Right cardiac atrium (tissue), 5 donors: ENCODE results near the gene CBX8. TPM values are rescaled to one million over a fixed set of nuclear protein-coding genes. Genes with fewer than 3 reads are reported as not detected.
A peak's percentile ranks its signal among the peaks of the same experiment; 100 is the strongest.

Experiments
- ATAC-seq, 2 donors: fragments of 200-7000 bp; cut with Tn5 transposase; one replicate each; pipeline versions ENCODE4 v1.8.0 to v1.9.1; 2020; ENCODE audit warnings: moderate library complexity in 2 of 2, mild to moderate bottlenecking in 1 of 2
- DNase-seq, 3 donors: peaks; one replicate each; pipeline ENCODE4 v3.0.0-alpha.2; 2020
- H3K27ac ChIP-seq: one replicate; pipeline ENCODE4 v1.5.1; 2013; ENCODE audit warnings: mild to moderate bottlenecking, low read length, control low read depth, moderate library complexity
- H3K27me3 ChIP-seq: one replicate; pipeline ENCODE4 v1.6.1; 2013; ENCODE audit not compliant: control insufficient read depth, insufficient read depth
- H3K4me1 ChIP-seq: one replicate; pipeline ENCODE4 v1.6.1; 2013; ENCODE audit warnings: low read length; ENCODE audit not compliant: control insufficient read depth, insufficient read depth
- H3K4me3 ChIP-seq: one replicate; pipeline ENCODE4 v1.5.1; 2013; ENCODE audit warnings: low read length, control low read depth
- H3K9me3 ChIP-seq: one replicate; pipeline ENCODE4 v1.6.1; 2013; ENCODE audit warnings: low read length; ENCODE audit not compliant: control insufficient read depth
- WGBS: extraction: QIAGEN DNeasy Blood & Tissue Kit; methylation state at CpG from one replicate; pipeline ENCODE4 v1.1.7; 2013; 5-methylcytosine and 5-hydroxymethylcytosine counted together
- intact Hi-C, 4 donors: fragments of 100-400 bp; cut with DNase I; formaldehyde crosslinking; loops; one replicate each; pipeline versions ENCODE4 v1.11.0 to v1.14.0; 2022 to 2023
- polyA plus RNA-seq: library from polyadenylated mRNA; stranded (reverse); fragments of 200-250 nt; gene quantifications from one replicate; pipeline ENCODE4 v1.2.3, GENCODE V29; 2013
- total RNA-seq, 4 donors: library from RNA; stranded (reverse); fragmentation: NEBNext Ultra II Directional; extraction: Animal tissue kit (Norgen Biotek cat#: 25700); gene quantifications; one replicate each; pipeline ENCODE4 v1.2.1, GENCODE V29; 2021
- donor health status: healthy with polysubstance abuse.
- donor health status: DM: no; HTN: yes; CAD: no.
- donor health status: DM: no; HTN: no; CAD: no.
- donor health status: DM: no; HTN: yes; CAD: no; lungs with severe emphysema.
- donor health status: DM: yes; HTN: yes; CAD: no.

CBX8 gene
- total and polyA plus RNA-seq, 5 donors, result 2.4 to 7.3 (median 4.7) TPM

GRCh38 chr17:79781736-79782575, 14.9 kb downstream of the CBX8 start:
- Histone ChIP-seq H3K27me3 (no peaks in the 10 kb centered on the region), H3K4me1 (no peaks in the 10 kb centered on the region), H3K4me3 (no peak overlapping the region), H3K27ac (no peak overlapping the region), H3K9me3 (no peaks in the 10 kb centered on the region)
- intact Hi-C loops, result loop anchor here in 3 of 4 donors (10.0 kb wide), 2 partner anchors 133 to 203 kb away; no protein-coding TSS in a partner anchor
- ATAC-seq (no peak), DNase-seq (peak in 1 of 3 donors; percentile 52)
- WGBS, result 72% methylated on average over 27 of the region's 27 CpGs

DNA sequence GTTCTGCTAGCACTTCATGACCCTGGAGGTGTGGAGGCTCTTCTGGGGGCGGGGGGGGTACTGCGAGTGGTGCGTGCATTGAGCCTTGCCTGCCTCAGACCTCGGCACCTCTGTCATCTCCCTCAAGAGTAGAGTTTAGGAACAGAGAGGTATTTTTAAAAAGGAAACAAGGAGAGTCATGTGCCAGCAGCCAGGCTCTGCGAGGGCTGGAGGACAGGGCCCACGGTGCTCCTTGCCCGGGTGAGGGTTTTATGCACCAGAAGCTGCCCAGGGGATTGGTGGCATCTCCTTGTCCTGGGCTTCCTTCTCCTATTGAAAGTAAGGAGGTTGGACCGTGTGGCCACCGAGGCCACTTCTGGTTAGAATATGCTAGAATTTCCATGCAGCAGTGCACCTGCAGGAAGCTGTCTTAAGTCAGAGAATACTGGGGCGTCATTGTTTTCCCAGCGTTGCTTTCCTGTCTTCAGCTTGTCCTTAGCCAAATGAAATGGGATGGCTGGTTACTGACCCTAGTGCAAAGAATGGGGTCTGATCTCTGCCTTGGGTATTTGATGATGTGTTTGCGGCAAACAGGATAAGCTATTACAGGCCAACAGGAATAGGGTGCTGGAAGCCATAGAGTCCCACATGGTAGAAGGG, 15.7 kb downstream of the CBX8 start:
- H3K27me3 ChIP-seq, result no peaks in the 10 kb centered on the region
- no peaks in the 10 kb centered on the region for H3K4me1 ChIP-seq

GRCh38 chr17:79779661-79780365, 17.1 kb downstream of the CBX8 start:
- no peak for ATAC-seq
- intact Hi-C loops, result loop anchor here in 3 of 4 donors (10.0 kb wide), 2 partner anchors 135 to 205 kb away; no protein-coding TSS in a partner anchor

More for the DNA sequence above, 15.7 kb downstream of the CBX8 start:
- intact Hi-C loops, result loop anchor here in 3 of 4 donors (10.0 kb wide), 2 partner anchors 134 to 204 kb away; no protein-coding TSS in a partner anchor
- Histone ChIP-seq H3K9me3 (no peaks in the 10 kb centered on the region), H3K27ac (no peak overlapping the region), H3K4me3 (no peak overlapping the region)
- ATAC-seq (no peak), DNase-seq (no peak)
- 71% methylated on average over 12 of the region's 12 CpGs for WGBS

GRCh38 chr17:79779084-79779529, 17.8 kb downstream of the CBX8 start:
- Histone ChIP-seq H3K4me1 (no peaks in the 10 kb centered on the region), H3K9me3 (no peaks in the 10 kb centered on the region), H3K27me3 (no peaks in the 10 kb centered on the region), H3K27ac (no peak overlapping the region), H3K4me3 (peak overlapping the region; percentile 87)
- peak in 1 of 3 donors; percentile 16 for DNase-seq
- 26% methylated on average over 17 of the region's 17 CpGs for WGBS
- peak; percentile 3 to 4 for ATAC-seq
- intact Hi-C loops, result no loop called here

More at GRCh38 chr17:79779661-79780365, 17.1 kb downstream of the CBX8 start:
- 87% methylated on average over 10 of the region's 10 CpGs for WGBS
- Histone ChIP-seq H3K4me1 (no peaks in the 10 kb centered on the region), H3K4me3 (no peak overlapping the region), H3K9me3 (no peaks in the 10 kb centered on the region), H3K27me3 (no peaks in the 10 kb centered on the region), H3K27ac (no peak overlapping the region)
- no peak for DNase-seq

- ATAC-seq (peak in 1 of 2 donors; percentile 12), DNase-seq (peak; percentile 49 to 77 (median 71))
- Histone ChIP-seq H3K27ac (no peak overlapping the region), H3K27me3 (no peaks in the 10 kb centered on the region), H3K4me1 (no peaks in the 10 kb centered on the region), H3K9me3 (no peaks in the 10 kb centered on the region), H3K4me3 (peak overlapping the region; percentile 87)
- WGBS, result 1% methylated on average over 49 of the region's 49 CpGs
- intact Hi-C loops, result no loop called here
Measured at GRCh38 chr17:79778504-79779083, 18.3 kb downstream of the CBX8 start.

- intact Hi-C loops, result no loop called here
- no peaks in the 10 kb centered on the region for H3K4me1 ChIP-seq
- no peaks in the 10 kb centered on the region for H3K9me3 ChIP-seq
- DNase-seq (peak; percentile 82 to 93 (median 91)), ATAC-seq (peak; percentile 64 to 76)
- H3K27ac ChIP-seq, result peak within 1 kb of the TSS; percentile 85
- peak within 1 kb of the TSS; percentile 87 for H3K4me3 ChIP-seq
- 1% methylated on average over 79 of the region's 96 CpGs for WGBS
- no peaks in the 10 kb centered on the region for H3K27me3 ChIP-seq
Measured at GRCh38 chr17:79777894-79778503, 18.9 kb downstream of the CBX8 start, which contains the start of gene CBX2. Gene CBX2, plus strand, starts transcription at chr17:79778148. Its CDS starts 88 bp downstream, at chr17:79778236.

GRCh38 chr17:79777120-79777893, 19.6 kb downstream of the CBX8 start:
- Histone ChIP-seq H3K4me3 (peak overlapping the region; percentile 87), H3K27ac (peak overlapping the region; percentile 85), H3K9me3 (no peaks in the 10 kb centered on the region), H3K27me3 (no peaks in the 10 kb centered on the region), H3K4me1 (no peaks in the 10 kb centered on the region)
- peak; percentile 53 to 83 for ATAC-seq
- intact Hi-C loops, result no loop called here
- WGBS, result 7% methylated on average over 51 of the region's 51 CpGs
- peak; percentile 78 to 89 (median 87) for DNase-seq

DNA sequence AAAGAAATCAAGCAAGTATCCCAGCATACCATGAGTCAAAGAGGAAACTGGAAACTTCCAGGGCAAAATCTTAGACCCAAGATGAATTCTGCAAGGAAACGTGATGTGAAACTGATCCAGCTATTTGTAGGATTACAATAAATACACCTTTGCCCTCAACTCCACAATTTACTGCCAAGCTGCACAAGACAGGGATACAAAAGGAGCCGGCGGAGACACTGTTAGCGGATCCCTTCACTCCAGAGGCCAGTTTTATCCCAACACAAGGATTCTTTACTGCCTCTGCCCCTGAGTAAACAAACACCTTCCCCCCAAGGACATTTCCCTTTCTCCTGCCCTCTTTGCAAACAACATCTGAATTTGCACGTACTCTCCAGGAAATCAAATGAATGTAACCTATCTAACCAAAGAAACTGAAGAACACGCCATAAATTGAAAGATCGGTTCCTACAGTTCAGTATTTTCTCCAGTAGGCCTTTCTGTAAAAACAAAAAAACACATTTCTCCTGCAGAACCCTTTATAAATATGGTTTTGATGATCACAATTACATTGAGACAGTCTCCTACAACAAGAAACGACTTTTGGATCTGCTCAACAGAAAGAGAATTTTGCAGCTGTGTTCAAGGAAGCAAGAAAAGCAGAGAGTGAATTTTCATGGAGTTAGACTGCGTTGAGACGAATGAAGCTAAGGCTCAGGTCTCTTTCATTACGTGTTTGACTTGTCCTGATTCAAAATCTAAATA, 20.3 kb downstream of the CBX8 start:
- Histone ChIP-seq H3K27ac (peak overlapping the region; percentile 85), H3K27me3 (no peaks in the 10 kb centered on the region), H3K4me3 (no peak overlapping the region), H3K9me3 (no peaks in the 10 kb centered on the region), H3K4me1 (no peaks in the 10 kb centered on the region)
- ATAC-seq, result no peak
- WGBS, result 57% methylated on average over 11 of the region's 11 CpGs
- intact Hi-C loops, result no loop called here
- no peak for DNase-seq

GRCh38 chr17:79775632-79776031, 21.2 kb downstream of the CBX8 start:
- no peak for DNase-seq
- Histone ChIP-seq H3K4me3 (no peak overlapping the region), H3K27me3 (no peaks in the 10 kb centered on the region), H3K9me3 (no peaks in the 10 kb centered on the region), H3K27ac (no peak overlapping the region), H3K4me1 (no peaks in the 10 kb centered on the region)
- intact Hi-C loops, result no loop called here
- no peak for ATAC-seq
- WGBS, result 75% methylated on average over 6 of the region's 6 CpGs
